ENCODE data around the gene TIRAP. TPM values are rescaled to one million over a fixed set of nuclear protein-coding genes. Genes with fewer than 3 reads are reported as not detected.
"Not testable (repeated sequence)": the region's sequence is repeated elsewhere in the genome, so short reads cannot be mapped to it uniquely, and the experiment has no call there.

The TIRAP gene, protein sequence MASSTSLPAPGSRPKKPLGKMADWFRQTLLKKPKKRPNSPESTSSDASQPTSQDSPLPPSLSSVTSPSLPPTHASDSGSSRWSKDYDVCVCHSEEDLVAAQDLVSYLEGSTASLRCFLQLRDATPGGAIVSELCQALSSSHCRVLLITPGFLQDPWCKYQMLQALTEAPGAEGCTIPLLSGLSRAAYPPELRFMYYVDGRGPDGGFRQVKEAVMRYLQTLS
- total RNA-seq: 10 to 100 TPM; 18.5 to 24.8 (median 21.5) TPM
- long read RNA-seq, donor 1, partial matches to known transcripts: 2 of 11 reads
- long read RNA-seq, donor 1, other reads (novel, unspliced or antisense): 6 of 11 reads
- long read RNA-seq, donor 2, partial matches to known transcripts: 1 of 6 reads
- long read RNA-seq, donor 2, other reads (novel, unspliced or antisense): 4 of 6 reads

DNA sequence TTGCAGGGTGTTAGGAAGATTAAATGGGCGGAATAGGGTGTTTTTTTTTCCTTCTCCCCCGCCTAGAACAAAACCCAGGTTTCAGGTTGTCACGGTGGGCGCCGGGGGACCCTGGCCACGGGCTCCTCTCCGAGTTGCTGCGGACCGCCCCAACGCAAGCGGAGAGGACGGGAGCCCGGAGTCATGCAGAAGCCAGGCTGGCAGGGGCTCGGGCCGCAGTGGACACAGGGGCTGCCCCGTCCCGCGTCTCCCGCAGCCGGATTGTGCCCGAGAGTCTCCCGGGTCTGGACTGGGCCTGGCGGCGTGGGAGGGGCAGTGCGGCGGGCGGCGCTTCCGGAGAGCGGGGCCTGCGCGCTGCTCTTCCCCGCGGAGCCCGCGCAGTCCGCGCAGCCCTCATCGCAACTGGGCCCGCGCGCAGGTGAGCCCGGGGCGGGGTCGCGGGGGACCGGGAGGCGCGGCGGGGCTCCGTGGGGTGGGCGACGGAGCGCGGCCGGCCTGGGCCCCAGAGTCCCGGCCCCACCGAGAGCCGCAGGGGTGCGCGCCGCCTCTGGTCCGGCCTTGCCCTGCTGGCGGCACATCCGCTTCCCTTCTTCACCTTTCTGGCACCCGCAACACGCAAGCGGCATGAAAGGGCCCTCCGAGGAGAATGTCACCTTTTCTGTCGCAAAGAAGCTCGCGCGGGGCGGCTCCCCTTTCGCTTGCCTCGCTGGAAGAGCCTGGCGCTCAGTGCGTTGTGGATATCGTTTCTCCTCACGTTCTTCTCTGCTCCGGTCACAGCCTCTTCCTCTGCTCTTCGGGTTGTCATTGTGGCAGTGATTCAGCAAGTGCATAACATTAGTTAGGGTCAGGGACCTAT lies at the start of gene TIRAP:
Gene TIRAP, plus strand, starts transcription at position 358 of the 856 bp plus-strand sequence. CDS start 7,802 bp downstream, outside the sequence.
- peak within 1 kb of the TSS; percentile 54 for H3K4me3 ChIP-seq
- DNase-seq: peak; percentile 74 to 84 (median 84)
- peak; percentile 90 for ATAC-seq
- peaks cover 3% of the 10 kb centered on the region for H3K4me1 ChIP-seq (ENCODE audit: low read depth)
- intact Hi-C loops (cut with DNase I, micrococcal nuclease): no loop called here
- no peaks in the 10 kb centered on the region for H3K36me3 ChIP-seq (ENCODE audit: low read depth)
- TF ChIP-seq, protein P1, sequence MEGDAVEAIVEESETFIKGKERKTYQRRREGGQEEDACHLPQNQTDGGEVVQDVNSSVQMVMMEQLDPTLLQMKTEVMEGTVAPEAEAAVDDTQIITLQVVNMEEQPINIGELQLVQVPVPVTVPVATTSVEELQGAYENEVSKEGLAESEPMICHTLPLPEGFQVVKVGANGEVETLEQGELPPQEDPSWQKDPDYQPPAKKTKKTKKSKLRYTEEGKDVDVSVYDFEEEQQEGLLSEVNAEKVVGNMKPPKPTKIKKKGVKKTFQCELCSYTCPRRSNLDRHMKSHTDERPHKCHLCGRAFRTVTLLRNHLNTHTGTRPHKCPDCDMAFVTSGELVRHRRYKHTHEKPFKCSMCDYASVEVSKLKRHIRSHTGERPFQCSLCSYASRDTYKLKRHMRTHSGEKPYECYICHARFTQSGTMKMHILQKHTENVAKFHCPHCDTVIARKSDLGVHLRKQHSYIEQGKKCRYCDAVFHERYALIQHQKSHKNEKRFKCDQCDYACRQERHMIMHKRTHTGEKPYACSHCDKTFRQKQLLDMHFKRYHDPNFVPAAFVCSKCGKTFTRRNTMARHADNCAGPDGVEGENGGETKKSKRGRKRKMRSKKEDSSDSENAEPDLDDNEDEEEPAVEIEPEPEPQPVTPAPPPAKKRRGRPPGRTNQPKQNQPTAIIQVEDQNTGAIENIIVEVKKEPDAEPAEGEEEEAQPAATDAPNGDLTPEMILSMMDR (IDR thresholded peaks at IDR 0.05): no peak
- no peaks in the 10 kb centered on the region for H3K9me3 ChIP-seq

DNA sequence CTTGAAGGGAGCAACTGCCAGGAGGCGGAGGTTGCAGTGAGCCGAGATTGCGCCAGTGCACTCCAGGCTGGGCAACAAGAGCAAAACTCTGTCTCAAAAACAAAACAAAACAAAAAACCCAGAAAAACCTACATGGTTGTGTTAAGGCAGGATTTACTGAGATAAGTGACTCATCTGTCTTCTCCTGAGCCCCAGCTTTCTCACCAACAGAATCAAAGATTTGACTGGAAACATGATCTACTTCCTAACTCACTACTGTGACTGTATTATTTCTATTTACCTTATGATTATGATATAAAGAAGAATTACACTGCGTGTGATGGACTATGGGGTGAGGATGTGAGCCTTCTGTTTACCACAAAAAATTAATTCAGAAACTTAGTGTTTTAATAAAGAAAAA lies 49.5 kb upstream of the TIRAP start:
- no peak overlapping the region for H3K4me3 ChIP-seq
- no peaks in the 10 kb centered on the region for H3K36me3 ChIP-seq (ENCODE audit: low read depth)
- no peaks in the 10 kb centered on the region for H3K9me3 ChIP-seq
- ATAC-seq (no peak), DNase-seq (no peak)
- TF ChIP-seq, protein P1 (IDR thresholded peaks at IDR 0.05): no peak
- H3K4me1 ChIP-seq (ENCODE audit: low read depth): no peaks in the 10 kb centered on the region
- intact Hi-C loops (cut with DNase I, micrococcal nuclease): no loop called here

DNA sequence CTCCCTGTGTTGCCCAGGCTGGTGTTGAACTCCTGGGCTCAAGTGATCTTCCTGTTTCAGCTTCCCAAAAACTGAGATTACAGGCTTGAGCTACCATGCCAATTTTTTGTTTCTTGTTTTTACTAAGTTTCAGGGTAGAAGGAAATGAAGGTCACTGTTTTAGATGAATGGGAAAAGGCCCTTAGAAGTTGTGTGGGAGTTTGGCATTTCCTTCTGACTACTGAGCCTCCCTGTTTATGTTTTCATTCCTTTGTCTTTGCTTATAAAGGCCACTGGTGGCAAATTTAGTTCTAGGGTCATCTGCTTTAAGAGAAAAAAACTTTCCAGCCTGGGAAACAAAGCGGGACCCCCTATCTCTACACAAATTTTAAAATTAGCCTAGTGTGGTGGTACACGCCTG lies 36.3 kb upstream of the TIRAP start:
- no peaks in the 10 kb centered on the region for H3K4me1 ChIP-seq (ENCODE audit: low read depth)
- DNase-seq: no peak
- H3K9me3 ChIP-seq: no peaks in the 10 kb centered on the region
- TF ChIP-seq, protein P1 (IDR thresholded peaks at IDR 0.05): no peak
- H3K4me3 ChIP-seq: no peak overlapping the region
- H3K36me3 ChIP-seq (ENCODE audit: low read depth): no peaks in the 10 kb centered on the region
- no peak for ATAC-seq
- intact Hi-C loops (cut with DNase I, micrococcal nuclease): no loop called here

DNA sequence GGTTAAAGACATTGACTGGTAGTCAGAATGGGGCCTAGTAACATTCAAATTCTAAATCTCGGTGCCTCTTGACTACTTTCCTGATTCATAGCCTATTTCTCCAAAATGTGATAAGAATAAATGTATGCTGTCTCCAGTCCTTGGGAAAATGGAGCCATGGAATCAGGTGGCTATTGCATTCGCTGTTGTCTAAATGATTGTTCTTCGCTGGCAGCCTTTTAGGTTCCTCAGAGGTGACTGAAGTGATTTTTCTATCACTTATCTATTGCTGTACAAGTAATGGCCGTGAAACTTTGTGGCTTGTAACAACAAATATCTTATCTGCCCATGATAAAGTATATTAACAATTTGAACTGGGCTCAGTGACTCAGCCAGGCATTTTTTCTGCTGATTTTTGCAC lies 29.6 kb upstream of the TIRAP start:
- ATAC-seq: no peak
- intact Hi-C loops (cut with DNase I, micrococcal nuclease): no loop called here
- Histone ChIP-seq H3K4me3 (no peak overlapping the region), H3K36me3 (ENCODE audit: low read depth) (peaks cover 4% of the 10 kb centered on the region), H3K9me3 (no peaks in the 10 kb centered on the region), H3K4me1 (ENCODE audit: low read depth) (no peaks in the 10 kb centered on the region)
- TF ChIP-seq, protein P1 (IDR thresholded peaks at IDR 0.05): no peak
- no peak for DNase-seq

DNA sequence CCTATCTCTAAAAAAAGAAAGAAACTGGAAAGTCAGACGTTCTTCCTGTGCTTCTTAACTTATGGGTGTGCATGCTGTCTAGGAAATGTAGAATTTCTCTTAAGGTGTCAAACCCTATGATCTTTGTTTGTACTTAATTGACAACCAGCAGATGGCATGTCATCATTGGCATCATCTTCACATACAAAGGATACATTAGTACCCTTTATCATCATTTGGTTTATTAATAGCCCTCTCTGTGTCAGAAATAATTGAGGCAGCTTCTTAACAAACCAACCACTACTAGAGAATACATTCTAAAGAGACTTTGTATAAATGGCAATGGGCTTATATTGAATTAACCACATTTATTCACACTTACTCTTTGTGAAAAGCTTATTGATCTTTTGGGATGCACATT lies 28.1 kb upstream of the TIRAP start:
- intact Hi-C loops (cut with DNase I, micrococcal nuclease): no loop called here
- DNase-seq: no peak
- H3K4me3 ChIP-seq: no peak overlapping the region
- TF ChIP-seq, protein P1 (IDR thresholded peaks at IDR 0.05): no peak
- ATAC-seq: no peak
- no peaks in the 10 kb centered on the region for H3K4me1 ChIP-seq (ENCODE audit: low read depth)
- peaks cover 4% of the 10 kb centered on the region for H3K36me3 ChIP-seq (ENCODE audit: low read depth)
- no peaks in the 10 kb centered on the region for H3K9me3 ChIP-seq

DNA sequence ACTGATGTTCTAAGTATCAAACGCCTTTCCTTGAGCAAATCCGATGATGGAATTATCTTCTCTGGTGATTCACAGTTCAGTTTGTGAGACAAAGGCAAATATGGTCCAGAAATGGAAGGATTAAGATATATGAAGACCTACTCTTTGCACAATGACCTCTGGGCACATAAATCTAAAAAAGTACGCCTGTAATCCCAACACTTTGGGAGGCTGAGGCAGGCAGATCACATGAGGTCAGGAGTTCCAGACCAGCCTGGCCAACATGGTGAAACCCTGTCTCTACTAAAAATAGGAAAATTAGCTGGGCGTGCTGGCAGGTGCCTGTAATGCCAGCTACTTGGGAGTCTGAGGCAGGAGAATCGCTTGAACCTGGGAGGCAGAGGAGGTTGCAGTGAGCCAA lies 27.4 kb upstream of the TIRAP start:
- H3K36me3 ChIP-seq (ENCODE audit: low read depth); H3K9me3 ChIP-seq; ATAC-seq; intact Hi-C loops (cut with DNase I, micrococcal nuclease); H3K4me1 ChIP-seq (ENCODE audit: low read depth); H3K4me3 ChIP-seq; DNase-seq: not testable (repeated sequence)

All from mucosa of descending colon (tissue), 3 donors.